HTERT RPE-1 (cell line): ENCODE results near the gene FGD5.

ENCODE experiments used
- in situ Hi-C: fragments of 300-500 bp; cut with MboI; formaldehyde crosslinking; loops from 4 replicates; pipeline ENCODE4 v1.14.3; 2020; ENCODE audit warnings: low sequenced_read_pairs

FGD5 gene

GRCh38 chr3:14923476-14923875 lies 104.7 kb downstream of the FGD5 start:
- in situ Hi-C loops = no loop called here

- in situ Hi-C loops = no loop called here
Observed at GRCh38 chr3:14925729-14926591, 107.2 kb downstream of the FGD5 start.

- in situ Hi-C loops = no loop called here
Observed at GRCh38 chr3:14926592-14926991, 107.8 kb downstream of the FGD5 start.

GRCh38 chr3:14927308-14927707 lies 108.5 kb downstream of the FGD5 start:
- in situ Hi-C loops = no loop called here

GRCh38 chr3:14929310-14930074 lies 110.7 kb downstream of the FGD5 start:
- in situ Hi-C loops = no loop called here

GRCh38 chr3:14933820-14934425 lies 115.2 kb downstream of the FGD5 start:
- in situ Hi-C loops = no loop called here

GRCh38 chr3:14935592-14936345 lies 117.0 kb downstream of the FGD5 start:
- in situ Hi-C loops = no loop called here

- in situ Hi-C loops = no loop called here
Observed at GRCh38 chr3:14938954-14939353, 120.2 kb downstream of the FGD5 start.

GRCh38 chr3:14941871-14942270 lies 123.1 kb downstream of the FGD5 start:
- in situ Hi-C loops = no loop called here

GRCh38 chr3:14943042-14943441 lies 124.3 kb downstream of the FGD5 start:
- in situ Hi-C loops = no loop called here

- in situ Hi-C loops = no loop called here
Observed at GRCh38 chr3:14946236-14946635, 127.5 kb downstream of the FGD5 start.

GRCh38 chr3:14946739-14947099 lies 128.0 kb downstream of the FGD5 start:
- in situ Hi-C loops = no loop called here

- in situ Hi-C loops = no loop called here
Observed at GRCh38 chr3:14947100-14947885, 128.5 kb downstream of the FGD5 start, which contains the start of gene NR2C2. Gene NR2C2, plus strand, starts transcription at chr3:14947583. Its CDS starts 56,332 bp downstream, at chr3:15003915.

- in situ Hi-C loops = no loop called here
Observed at GRCh38 chr3:14947886-14948608, 129.3 kb downstream of the FGD5 start.

GRCh38 chr3:14948609-14949038 lies 129.9 kb downstream of the FGD5 start:
- in situ Hi-C loops = no loop called here

GRCh38 chr3:14949126-14949525 lies 130.4 kb downstream of the FGD5 start:
- in situ Hi-C loops = no loop called here

- in situ Hi-C loops = no loop called here
Observed at GRCh38 chr3:14950274-14950673, 131.5 kb downstream of the FGD5 start.

GRCh38 chr3:14957153-14957552 lies 138.4 kb downstream of the FGD5 start:
- in situ Hi-C loops = no loop called here

GRCh38 chr3:14957925-14958324 lies 139.2 kb downstream of the FGD5 start:
- in situ Hi-C loops = no loop called here
